Activated T-cell treated with anti-CD3 and anti-CD28 coated beads, Interleukin-2, amount 50 U/mL, for 1 hour (primary cell): ENCODE measurements around the gene ZNF280D.
"Not testable (repeated sequence)": the region's sequence is repeated elsewhere in the genome, so short reads cannot be mapped to it uniquely, and the experiment has no call there.

Experiments
- DNase-seq: peaks from one replicate; pipeline ENCODE4 v3.0.0-alpha.2; 2020

The ZNF280D gene

GRCh38 chr15:56733136-56734012, at the start of gene ZNF280D:
TSS of gene ZNF280D (minus strand) at chr15:56733509. CDS start at chr15:56707109, 26,400 bp downstream.
- DNase-seq, result peak; percentile 82

GRCh38 chr15:56782306-56782705, 49.0 kb upstream of the ZNF280D start:
- no peak for DNase-seq

- no peak for DNase-seq
Measured at GRCh38 chr15:56781666-56782065, 48.4 kb upstream of the ZNF280D start.

- not testable (repeated sequence) for DNase-seq
Measured at GRCh38 chr15:56780102-56780725, 46.9 kb upstream of the ZNF280D start.

GRCh38 chr15:56779449-56779848, 46.1 kb upstream of the ZNF280D start:
- not testable (repeated sequence) for DNase-seq

GRCh38 chr15:56778761-56779160, 45.5 kb upstream of the ZNF280D start:
- no peak for DNase-seq

GRCh38 chr15:56776839-56777238, 43.5 kb upstream of the ZNF280D start:
- DNase-seq, result no peak

GRCh38 chr15:56775641-56776040, 42.3 kb upstream of the ZNF280D start:
- no peak for DNase-seq

GRCh38 chr15:56774356-56774755, 41.0 kb upstream of the ZNF280D start:
- DNase-seq, result no peak

GRCh38 chr15:56772868-56773639, 39.7 kb upstream of the ZNF280D start:
- no peak for DNase-seq

- no peak for DNase-seq
Measured at GRCh38 chr15:56770173-56770572, 36.9 kb upstream of the ZNF280D start.

- DNase-seq, result no peak
Measured at GRCh38 chr15:56767315-56767714, 34.0 kb upstream of the ZNF280D start.

GRCh38 chr15:56765251-56765650, 31.9 kb upstream of the ZNF280D start:
- no peak for DNase-seq

- DNase-seq, result no peak
Measured at GRCh38 chr15:56763141-56763895, 30.0 kb upstream of the ZNF280D start.

- DNase-seq, result no peak
Measured at GRCh38 chr15:56760186-56760585, 26.9 kb upstream of the ZNF280D start.

- no peak for DNase-seq
Measured at GRCh38 chr15:56759450-56759845, 26.1 kb upstream of the ZNF280D start.

GRCh38 chr15:56758770-56759449, 25.6 kb upstream of the ZNF280D start:
- DNase-seq, result no peak

GRCh38 chr15:56757875-56758274, 24.6 kb upstream of the ZNF280D start:
- no peak for DNase-seq

GRCh38 chr15:56754772-56755370, 21.6 kb upstream of the ZNF280D start:
- no peak for DNase-seq

GRCh38 chr15:56752986-56753385, 19.7 kb upstream of the ZNF280D start:
- no peak for DNase-seq

- no peak for DNase-seq
Measured at GRCh38 chr15:56749982-56750381, 16.7 kb upstream of the ZNF280D start.
